SK-N-SH treated with all-trans-retinoic acid at 6 μM for 48 hours (cell line): ENCODE results near the gene DOK1.

Experiments
- ATAC-seq: fragments of 200-7000 bp; cut with Tn5 transposase; 3 replicates; pipeline ENCODE4 v1.9.1; 2020; ENCODE audit warnings: mild to moderate bottlenecking, moderate library complexity
- ARNTL ChIP-seq: fragments of 450-650 bp; formaldehyde crosslinking; IDR thresholded peaks from 2 replicates; pipeline ENCODE4 v1.5.0; 2020; ENCODE audit warnings: low read depth, mild to moderate bottlenecking, moderate library complexity, borderline replicate concordance
- BACH2 ChIP-seq: fragments of 250-450 bp; sonication (Bioruptor Pico); IDR thresholded peaks from 2 replicates; pipeline ENCODE4 v1.9.0; 2021; ENCODE audit warnings: mild to moderate bottlenecking, borderline replicate concordance
- CSDC2 ChIP-seq: fragments of 250-450 bp; sonication (Bioruptor Pico); IDR thresholded peaks from 2 replicates; pipeline ENCODE4 v1.5.0; 2020; ENCODE audit warnings: mild to moderate bottlenecking, moderate library complexity
- GLIS3 ChIP-seq: fragments of 250-450 bp; sonication (Bioruptor Pico); IDR thresholded peaks from 2 replicates; pipeline ENCODE4 v1.5.0; 2020; ENCODE audit warnings: mild to moderate bottlenecking, moderate library complexity
- ISL1 ChIP-seq: fragments of 250-450 bp; sonication (Bioruptor Pico); IDR thresholded peaks from 2 replicates; pipeline ENCODE4 v2.1.2; 2022; ENCODE audit warnings: mild to moderate bottlenecking, moderate library complexity
- PPARA ChIP-seq: fragments of 250-450 bp; sonication (Bioruptor Pico); IDR thresholded peaks from 2 replicates; pipeline ENCODE4 v1.5.0; 2020; ENCODE audit warnings: mild to moderate bottlenecking, borderline replicate concordance
- SNAI2 ChIP-seq: fragments of 250-450 bp; sonication (Bioruptor Pico); IDR thresholded peaks from 2 replicates; pipeline ENCODE4 v1.5.0; 2020; ENCODE audit warnings: mild to moderate bottlenecking, moderate library complexity
- TCF4 ChIP-seq: fragments of 250-450 bp; sonication (Bioruptor Pico); IDR thresholded peaks from 2 replicates; pipeline ENCODE4 v1.8.0; 2021; ENCODE audit warnings: mild to moderate bottlenecking, moderate library complexity, borderline replicate concordance
- TOX ChIP-seq: fragments of 250-450 bp; sonication (Bioruptor Pico); IDR thresholded peaks from 2 replicates; pipeline ENCODE4 v1.8.0; 2021; ENCODE audit warnings: mild to moderate bottlenecking, moderate library complexity, borderline replicate concordance
- ZC3H10 ChIP-seq: fragments of 250-450 bp; sonication (Bioruptor Pico); IDR thresholded peaks from 2 replicates; pipeline ENCODE4 v1.5.1; 2021; ENCODE audit warnings: mild to moderate bottlenecking, moderate library complexity
- ZFP3 ChIP-seq: fragments of 250-450 bp; sonication (Bioruptor Pico); IDR thresholded peaks from 2 replicates; pipeline ENCODE4 v1.5.0; 2020; ENCODE audit warnings: mild to moderate bottlenecking, moderate library complexity
- ZFP30 ChIP-seq: fragments of 450-650 bp; formaldehyde crosslinking; IDR thresholded peaks from 2 replicates; pipeline ENCODE4 v1.5.0; 2022; ENCODE audit warnings: mild to moderate bottlenecking, moderate library complexity
- ZNF565 ChIP-seq: fragments of 450-650 bp; formaldehyde crosslinking; conservative IDR thresholded peaks from 2 replicates; pipeline ENCODE4 v1.5.0; 2020; ENCODE audit warnings: low read depth, mild to moderate bottlenecking, moderate library complexity
- ZNF70 ChIP-seq: fragments of 450-650 bp; formaldehyde crosslinking; IDR thresholded peaks from 2 replicates; pipeline ENCODE4 v1.5.0; 2020; ENCODE audit warnings: mild to moderate bottlenecking, moderate library complexity
- ZNF8 ChIP-seq: fragments of 450-650 bp; formaldehyde crosslinking; IDR thresholded peaks from 2 replicates; pipeline ENCODE4 v1.5.0; 2020; ENCODE audit warnings: mild to moderate bottlenecking, moderate library complexity
- TF ChIP-seq, protein P1 (sequence below): fragments of 250-450 bp; sonication (Bioruptor Pico); IDR thresholded peaks from 2 replicates; pipeline ENCODE4 v1.8.0; 2020; ENCODE audit warnings: mild to moderate bottlenecking, moderate library complexity, borderline replicate concordance
- TF ChIP-seq, protein P2 (sequence below): fragments of 250-450 bp; sonication (Bioruptor Pico); IDR thresholded peaks from 2 replicates; pipeline ENCODE4 v1.5.0; 2020; ENCODE audit warnings: mild to moderate bottlenecking, moderate library complexity
- TF ChIP-seq, protein P3 (sequence below): fragments of 250-450 bp; sonication (Bioruptor Pico); IDR thresholded peaks from 2 replicates; pipeline ENCODE4 v1.8.0; 2021; ENCODE audit warnings: low read depth, mild to moderate bottlenecking, moderate library complexity, borderline replicate concordance
- TF ChIP-seq, protein P4 (sequence below): fragments of 250-450 bp; sonication (Bioruptor Pico); IDR thresholded peaks from 2 replicates; pipeline ENCODE4 v1.5.1; 2021; ENCODE audit warnings: mild to moderate bottlenecking, moderate library complexity
- TF ChIP-seq, protein P5 (sequence below): fragments of 250-450 bp; sonication (Bioruptor Pico); IDR thresholded peaks from 2 replicates; pipeline ENCODE4 v1.5.1; 2020; ENCODE audit warnings: low read depth, mild to moderate bottlenecking, moderate library complexity

Gene DOK1

DNA sequence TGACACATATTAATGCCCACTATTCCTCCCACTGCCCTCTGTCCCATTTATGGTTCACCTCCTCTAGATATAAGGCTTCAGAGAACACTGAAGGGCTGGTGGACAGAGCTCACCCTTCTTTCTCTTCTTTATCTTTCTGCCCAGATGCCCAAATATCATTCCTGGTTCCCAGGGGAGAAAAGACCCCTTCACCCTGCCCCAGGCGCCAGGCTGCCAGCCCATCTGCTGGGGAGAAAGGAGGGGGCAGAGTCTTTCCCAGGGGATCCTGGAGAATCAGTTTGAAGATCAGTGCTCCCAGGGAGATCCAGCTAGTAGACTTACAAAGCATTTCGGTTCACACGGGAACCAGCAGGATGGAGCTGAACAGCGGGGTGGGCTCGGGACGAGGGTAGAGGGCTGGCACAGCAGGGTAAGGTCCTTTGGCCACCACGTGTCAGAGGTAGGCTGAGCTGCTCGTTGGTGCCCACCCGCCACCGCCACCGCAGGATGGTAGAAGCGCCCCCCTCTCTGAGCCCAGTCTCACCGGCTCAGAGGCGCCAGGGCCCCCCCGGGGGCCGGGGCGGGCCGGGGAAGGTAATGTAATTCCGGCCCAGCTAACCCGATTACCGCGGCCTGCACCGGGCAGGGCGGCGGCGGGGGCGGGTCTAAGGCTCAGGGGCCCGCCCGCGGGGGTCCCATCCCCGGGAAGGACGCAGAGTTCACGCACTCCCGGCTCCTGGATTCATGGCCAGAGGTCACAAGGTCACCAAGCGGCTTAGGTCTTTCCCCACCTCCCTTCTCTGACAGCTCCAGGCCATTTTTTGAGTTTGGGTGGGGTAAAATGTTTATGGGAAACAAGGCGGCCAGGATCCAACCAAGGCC is 41.5 kb upstream of the DOK1 start:
- TF ChIP-seq TCF4 (peak; percentile 71; the same call in 1 of the 2 replicates), ARNTL (CRISPR knock-in tag) (no peak), ISL1 (peak; percentile 60), CSDC2 (no peak), ZFP3 (peak; percentile 78), ZNF70 (CRISPR knock-in tag) (0 out of 2 replicates have a peak, but pooled peaks have one; percentile 12), GLIS3 (CRISPR knock-in tag) (peak; percentile 67; the same call in 1 of the 2 replicates), SNAI2 (CRISPR knock-in tag) (no peak), ZNF8 (0 out of 2 replicates have a peak, but pooled peaks have one; percentile 4), TOX (CRISPR knock-in tag) (no peak)
- TF ChIP-seq, protein P1, sequence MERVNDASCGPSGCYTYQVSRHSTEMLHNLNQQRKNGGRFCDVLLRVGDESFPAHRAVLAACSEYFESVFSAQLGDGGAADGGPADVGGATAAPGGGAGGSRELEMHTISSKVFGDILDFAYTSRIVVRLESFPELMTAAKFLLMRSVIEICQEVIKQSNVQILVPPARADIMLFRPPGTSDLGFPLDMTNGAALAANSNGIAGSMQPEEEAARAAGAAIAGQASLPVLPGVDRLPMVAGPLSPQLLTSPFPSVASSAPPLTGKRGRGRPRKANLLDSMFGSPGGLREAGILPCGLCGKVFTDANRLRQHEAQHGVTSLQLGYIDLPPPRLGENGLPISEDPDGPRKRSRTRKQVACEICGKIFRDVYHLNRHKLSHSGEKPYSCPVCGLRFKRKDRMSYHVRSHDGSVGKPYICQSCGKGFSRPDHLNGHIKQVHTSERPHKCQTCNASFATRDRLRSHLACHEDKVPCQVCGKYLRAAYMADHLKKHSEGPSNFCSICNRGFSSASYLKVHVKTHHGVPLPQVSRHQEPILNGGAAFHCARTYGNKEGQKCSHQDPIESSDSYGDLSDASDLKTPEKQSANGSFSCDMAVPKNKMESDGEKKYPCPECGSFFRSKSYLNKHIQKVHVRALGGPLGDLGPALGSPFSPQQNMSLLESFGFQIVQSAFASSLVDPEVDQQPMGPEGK (CRISPR knock-in tag): peak; percentile 100
- TF ChIP-seq, protein P2, sequence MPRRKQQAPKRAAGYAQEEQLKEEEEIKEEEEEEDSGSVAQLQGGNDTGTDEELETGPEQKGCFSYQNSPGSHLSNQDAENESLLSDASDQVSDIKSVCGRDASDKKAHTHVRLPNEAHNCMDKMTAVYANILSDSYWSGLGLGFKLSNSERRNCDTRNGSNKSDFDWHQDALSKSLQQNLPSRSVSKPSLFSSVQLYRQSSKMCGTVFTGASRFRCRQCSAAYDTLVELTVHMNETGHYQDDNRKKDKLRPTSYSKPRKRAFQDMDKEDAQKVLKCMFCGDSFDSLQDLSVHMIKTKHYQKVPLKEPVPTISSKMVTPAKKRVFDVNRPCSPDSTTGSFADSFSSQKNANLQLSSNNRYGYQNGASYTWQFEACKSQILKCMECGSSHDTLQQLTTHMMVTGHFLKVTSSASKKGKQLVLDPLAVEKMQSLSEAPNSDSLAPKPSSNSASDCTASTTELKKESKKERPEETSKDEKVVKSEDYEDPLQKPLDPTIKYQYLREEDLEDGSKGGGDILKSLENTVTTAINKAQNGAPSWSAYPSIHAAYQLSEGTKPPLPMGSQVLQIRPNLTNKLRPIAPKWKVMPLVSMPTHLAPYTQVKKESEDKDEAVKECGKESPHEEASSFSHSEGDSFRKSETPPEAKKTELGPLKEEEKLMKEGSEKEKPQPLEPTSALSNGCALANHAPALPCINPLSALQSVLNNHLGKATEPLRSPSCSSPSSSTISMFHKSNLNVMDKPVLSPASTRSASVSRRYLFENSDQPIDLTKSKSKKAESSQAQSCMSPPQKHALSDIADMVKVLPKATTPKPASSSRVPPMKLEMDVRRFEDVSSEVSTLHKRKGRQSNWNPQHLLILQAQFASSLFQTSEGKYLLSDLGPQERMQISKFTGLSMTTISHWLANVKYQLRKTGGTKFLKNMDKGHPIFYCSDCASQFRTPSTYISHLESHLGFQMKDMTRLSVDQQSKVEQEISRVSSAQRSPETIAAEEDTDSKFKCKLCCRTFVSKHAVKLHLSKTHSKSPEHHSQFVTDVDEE (CRISPR knock-in tag): peak; percentile 12; the same call in 1 of the 2 replicates
- ATAC-seq: peak; percentile 41

DNA sequence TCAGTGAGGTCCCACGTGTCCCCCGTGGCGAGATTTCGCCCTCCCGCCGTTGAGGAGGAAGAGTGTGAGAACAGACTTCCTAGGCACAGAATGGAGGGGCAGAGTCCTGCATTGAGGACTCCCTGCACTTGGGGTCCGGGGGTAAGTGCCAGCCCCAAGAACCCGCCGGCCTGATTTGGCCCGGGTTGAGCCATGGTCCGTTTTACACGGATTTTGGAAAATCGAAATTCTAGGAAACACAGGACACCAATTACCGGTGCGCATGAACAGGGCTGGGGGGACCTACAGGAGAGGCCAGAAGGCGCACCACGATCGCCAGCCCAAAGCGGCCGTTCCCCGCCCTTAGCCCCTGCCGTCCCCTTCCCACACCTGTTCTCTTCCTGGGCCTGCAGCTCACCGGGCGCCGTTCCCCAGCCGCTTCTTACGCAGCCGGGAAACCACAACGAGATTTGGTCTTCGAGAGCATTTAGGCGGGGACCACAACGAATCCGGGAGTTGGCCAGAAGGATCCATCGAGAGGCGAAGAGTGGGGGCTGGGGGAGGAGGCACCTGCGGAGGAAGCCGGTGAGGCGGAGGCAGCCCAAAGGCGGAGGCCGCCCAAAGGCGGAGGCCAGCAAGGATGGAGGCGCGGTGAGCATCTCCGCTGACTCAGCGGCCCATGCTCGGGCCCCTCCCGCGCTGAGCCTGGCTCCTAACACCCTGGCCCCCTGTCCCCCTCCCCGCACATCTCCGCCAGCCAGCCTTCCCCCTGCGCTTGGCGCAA is 40.7 kb upstream of the DOK1 start:
- ATAC-seq: peak; percentile 18
- no peak for TF ChIP-seq TOX (CRISPR knock-in tag)
- TF ChIP-seq, protein P3, sequence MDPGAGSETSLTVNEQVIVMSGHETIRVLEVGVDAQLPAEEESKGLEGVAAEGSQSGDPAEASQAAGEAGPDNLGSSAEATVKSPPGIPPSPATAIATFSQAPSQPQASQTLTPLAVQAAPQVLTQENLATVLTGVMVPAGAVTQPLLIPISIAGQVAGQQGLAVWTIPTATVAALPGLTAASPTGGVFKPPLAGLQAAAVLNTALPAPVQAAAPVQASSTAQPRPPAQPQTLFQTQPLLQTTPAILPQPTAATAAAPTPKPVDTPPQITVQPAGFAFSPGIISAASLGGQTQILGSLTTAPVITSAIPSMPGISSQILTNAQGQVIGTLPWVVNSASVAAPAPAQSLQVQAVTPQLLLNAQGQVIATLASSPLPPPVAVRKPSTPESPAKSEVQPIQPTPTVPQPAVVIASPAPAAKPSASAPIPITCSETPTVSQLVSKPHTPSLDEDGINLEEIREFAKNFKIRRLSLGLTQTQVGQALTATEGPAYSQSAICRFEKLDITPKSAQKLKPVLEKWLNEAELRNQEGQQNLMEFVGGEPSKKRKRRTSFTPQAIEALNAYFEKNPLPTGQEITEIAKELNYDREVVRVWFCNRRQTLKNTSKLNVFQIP: no peak
- peak; percentile 59; the same call in 1 of the 2 replicates for TF ChIP-seq GLIS3 (CRISPR knock-in tag)
- no peak for TF ChIP-seq TCF4
- TF ChIP-seq, protein P1 (CRISPR knock-in tag): peak; percentile 91; the same call in 1 of the 2 replicates
- no peak for TF ChIP-seq ZFP30 (CRISPR knock-in tag)
- TF ChIP-seq, all 23 proteins: peak for 2

DNA sequence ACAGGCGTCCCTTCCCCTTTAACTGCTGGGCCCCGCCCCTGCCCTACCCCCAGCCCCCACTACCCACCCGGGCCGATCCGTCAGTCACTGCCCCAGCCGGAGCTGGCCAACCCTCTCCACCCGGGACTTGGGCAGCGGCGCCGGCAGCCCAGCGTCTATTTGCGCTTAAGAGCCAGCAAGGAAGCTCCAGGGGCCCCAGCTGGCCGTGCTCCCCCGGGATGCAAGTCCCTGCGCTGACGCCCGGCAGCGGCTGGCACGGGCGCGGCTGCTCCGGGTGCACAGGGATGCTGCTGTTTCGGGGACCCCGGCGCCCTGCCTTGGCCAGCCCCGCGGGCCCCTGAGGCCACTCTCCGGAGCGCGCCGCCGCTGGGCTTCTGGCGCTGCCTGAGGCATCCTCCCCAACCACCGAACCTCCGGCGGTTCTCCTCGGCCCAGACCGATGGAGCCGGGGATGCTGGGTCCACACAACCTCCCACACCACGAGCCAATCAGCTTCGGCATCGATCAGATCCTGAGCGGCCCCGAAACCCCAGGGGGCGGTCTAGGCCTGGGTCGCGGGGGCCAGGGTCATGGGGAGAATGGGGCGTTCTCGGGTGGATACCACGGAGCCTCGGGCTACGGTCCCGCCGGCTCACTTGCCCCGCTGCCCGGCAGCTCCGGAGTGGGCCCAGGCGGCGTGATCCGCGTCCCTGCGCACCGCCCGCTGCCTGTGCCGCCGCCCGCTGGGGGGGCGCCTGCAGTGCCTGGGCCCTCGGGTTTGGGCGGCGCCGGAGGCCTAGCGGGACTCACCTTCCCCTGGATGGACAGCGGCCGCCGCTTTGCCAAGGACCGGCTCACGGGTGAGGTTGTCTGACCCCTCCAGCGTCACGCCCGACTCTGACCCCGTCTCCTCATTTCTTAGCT is 39.9 kb upstream of the DOK1 start, which contains the start of gene TLX2:
TLX2 (plus strand) TSS at position 83 of the 903 bp plus-strand sequence; CDS start at position 440, 357 bp downstream.
- ATAC-seq: peak; percentile 79
- TF ChIP-seq, protein P3: no peak
- TF ChIP-seq GLIS3 (CRISPR knock-in tag): no peak
- TF ChIP-seq, protein P4, sequence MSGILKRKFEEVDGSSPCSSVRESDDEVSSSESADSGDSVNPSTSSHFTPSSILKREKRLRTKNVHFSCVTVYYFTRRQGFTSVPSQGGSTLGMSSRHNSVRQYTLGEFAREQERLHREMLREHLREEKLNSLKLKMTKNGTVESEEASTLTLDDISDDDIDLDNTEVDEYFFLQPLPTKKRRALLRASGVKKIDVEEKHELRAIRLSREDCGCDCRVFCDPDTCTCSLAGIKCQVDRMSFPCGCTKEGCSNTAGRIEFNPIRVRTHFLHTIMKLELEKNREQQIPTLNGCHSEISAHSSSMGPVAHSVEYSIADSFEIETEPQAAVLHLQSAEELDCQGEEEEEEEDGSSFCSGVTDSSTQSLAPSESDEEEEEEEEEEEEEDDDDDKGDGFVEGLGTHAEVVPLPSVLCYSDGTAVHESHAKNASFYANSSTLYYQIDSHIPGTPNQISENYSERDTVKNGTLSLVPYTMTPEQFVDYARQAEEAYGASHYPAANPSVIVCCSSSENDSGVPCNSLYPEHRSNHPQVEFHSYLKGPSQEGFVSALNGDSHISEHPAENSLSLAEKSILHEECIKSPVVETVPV (CRISPR knock-in tag): no peak
- TF ChIP-seq ZNF8: no peak
- no peak for TF ChIP-seq SNAI2 (CRISPR knock-in tag)
- TF ChIP-seq PPARA (CRISPR knock-in tag): no peak
- no peak for TF ChIP-seq CSDC2
- TF ChIP-seq, protein P5, sequence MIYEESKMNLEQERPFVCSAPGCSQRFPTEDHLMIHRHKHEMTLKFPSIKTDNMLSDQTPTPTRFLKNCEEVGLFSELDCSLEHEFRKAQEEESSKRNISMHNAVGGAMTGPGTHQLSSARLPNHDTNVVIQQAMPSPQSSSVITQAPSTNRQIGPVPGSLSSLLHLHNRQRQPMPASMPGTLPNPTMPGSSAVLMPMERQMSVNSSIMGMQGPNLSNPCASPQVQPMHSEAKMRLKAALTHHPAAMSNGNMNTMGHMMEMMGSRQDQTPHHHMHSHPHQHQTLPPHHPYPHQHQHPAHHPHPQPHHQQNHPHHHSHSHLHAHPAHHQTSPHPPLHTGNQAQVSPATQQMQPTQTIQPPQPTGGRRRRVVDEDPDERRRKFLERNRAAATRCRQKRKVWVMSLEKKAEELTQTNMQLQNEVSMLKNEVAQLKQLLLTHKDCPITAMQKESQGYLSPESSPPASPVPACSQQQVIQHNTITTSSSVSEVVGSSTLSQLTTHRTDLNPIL (CRISPR knock-in tag): no peak
- no peak for TF ChIP-seq ZC3H10 (CRISPR knock-in tag)
- TF ChIP-seq ARNTL (CRISPR knock-in tag): no peak
- TF ChIP-seq ZNF565 (CRISPR knock-in tag): no peak
- TF ChIP-seq BACH2 (CRISPR knock-in tag): no peak
